Measurements from ENCODE around the gene ASTN2.

ASTN2 gene

DNA sequence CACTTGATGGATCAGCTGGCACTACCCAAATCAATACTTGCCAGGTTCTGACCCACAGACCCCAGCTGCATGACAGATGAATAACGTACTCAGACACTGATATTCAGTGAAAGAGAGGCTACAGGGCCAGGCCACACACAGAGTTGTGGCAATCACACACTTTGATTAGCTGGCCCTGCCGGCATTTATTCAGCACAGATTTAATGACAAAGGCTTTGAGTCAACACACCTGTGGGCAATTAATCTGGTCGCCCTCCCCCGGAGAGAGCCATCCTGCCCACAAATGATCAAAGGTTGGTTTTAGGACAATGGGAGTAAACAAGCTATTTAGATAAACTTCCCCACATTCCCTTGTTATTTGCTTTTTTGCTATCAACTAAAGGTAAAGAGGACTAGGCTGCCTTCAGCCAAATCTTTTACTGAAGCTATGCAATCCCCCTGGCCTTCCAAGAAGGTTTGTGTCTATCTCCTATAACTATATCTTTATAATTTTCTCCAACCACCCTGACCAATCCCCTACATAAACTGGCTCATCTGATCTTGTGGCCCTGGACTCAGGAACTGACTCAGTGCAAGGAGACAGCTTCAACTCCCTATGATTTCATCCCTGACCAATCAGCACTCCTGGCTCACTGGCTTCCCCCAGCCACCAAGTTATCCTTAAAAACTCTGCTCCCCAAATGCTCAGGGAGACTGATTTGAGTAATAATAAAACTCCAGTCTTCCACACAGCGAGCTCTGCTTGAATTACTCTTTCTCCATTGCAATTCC, 740.5 kb downstream of the ASTN2 start:
- Histone ChIP-seq H3K36me3 (ENCODE audit: control insufficient read depth, insufficient read depth, low read length) (no peaks in the 10 kb centered on the region), H3K27me3 (replicated peaks; ENCODE audit: control insufficient read depth, insufficient read depth, low read length) (no peaks in the 10 kb centered on the region), H3K4me3 (replicated peaks; ENCODE audit: low read depth, low read length) (no peak overlapping the region)
- no peak for DNase-seq (ENCODE audit: extremely low read depth, insufficient read length)
- TF ChIP-seq, protein P1, sequence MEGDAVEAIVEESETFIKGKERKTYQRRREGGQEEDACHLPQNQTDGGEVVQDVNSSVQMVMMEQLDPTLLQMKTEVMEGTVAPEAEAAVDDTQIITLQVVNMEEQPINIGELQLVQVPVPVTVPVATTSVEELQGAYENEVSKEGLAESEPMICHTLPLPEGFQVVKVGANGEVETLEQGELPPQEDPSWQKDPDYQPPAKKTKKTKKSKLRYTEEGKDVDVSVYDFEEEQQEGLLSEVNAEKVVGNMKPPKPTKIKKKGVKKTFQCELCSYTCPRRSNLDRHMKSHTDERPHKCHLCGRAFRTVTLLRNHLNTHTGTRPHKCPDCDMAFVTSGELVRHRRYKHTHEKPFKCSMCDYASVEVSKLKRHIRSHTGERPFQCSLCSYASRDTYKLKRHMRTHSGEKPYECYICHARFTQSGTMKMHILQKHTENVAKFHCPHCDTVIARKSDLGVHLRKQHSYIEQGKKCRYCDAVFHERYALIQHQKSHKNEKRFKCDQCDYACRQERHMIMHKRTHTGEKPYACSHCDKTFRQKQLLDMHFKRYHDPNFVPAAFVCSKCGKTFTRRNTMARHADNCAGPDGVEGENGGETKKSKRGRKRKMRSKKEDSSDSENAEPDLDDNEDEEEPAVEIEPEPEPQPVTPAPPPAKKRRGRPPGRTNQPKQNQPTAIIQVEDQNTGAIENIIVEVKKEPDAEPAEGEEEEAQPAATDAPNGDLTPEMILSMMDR (IDR thresholded peaks at IDR 0.05; ENCODE audit: insufficient read depth, low read length, poor library complexity, severe bottlenecking) = no peak

DNA sequence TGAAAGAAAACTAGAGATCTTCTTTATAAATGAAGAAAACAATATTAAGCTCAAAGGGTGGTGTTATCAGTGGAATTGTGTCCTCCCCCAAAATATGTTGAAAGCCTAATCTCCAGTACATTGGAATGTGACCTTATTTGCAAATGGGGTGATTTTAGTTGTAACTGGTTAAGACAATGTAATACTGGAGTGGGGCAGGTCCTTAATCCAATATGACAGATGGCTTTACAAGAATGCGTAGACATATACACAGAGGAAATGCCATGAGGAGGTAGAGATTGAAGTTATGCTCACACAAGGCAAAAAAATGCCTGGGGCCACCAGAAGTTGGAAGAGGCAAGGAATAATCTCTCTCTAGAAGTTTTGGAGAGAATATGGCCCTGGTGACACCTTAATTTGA, 741.5 kb downstream of the ASTN2 start:
- DNase-seq (ENCODE audit: extremely low read depth, insufficient read length) = no peak
- TF ChIP-seq, protein P1 (IDR thresholded peaks at IDR 0.05; ENCODE audit: insufficient read depth, low read length, poor library complexity, severe bottlenecking) = no peak

DNA sequence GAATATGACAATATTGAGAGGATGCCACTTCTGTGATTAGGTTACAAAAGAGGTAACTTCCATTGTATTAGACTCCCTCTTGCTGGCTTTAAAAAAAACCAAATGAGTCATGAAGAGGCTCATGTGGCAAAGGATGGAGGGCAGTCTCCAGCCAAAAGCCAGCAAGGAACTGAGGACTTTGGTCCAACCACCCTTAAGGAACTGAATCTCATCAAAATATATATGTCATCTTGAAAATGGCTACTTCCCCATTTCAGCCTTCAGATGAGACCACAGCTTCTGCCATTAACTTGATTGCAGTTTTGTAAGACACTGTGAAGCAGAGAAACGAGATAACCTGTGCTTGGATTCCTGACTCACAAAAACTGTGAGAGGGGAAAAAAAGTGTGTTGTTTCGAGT, 743.3 kb downstream of the ASTN2 start:
- DNase-seq (ENCODE audit: extremely low read depth, insufficient read length) = no peak
- H3K4me3 ChIP-seq (replicated peaks; ENCODE audit: low read depth, low read length) = no peak overlapping the region
- H3K27me3 ChIP-seq (replicated peaks; ENCODE audit: control insufficient read depth, insufficient read depth, low read length) = no peaks in the 10 kb centered on the region
- H3K36me3 ChIP-seq (ENCODE audit: control insufficient read depth, insufficient read depth, low read length) = no peaks in the 10 kb centered on the region
- TF ChIP-seq, protein P1 (IDR thresholded peaks at IDR 0.05; ENCODE audit: insufficient read depth, low read length, poor library complexity, severe bottlenecking) = no peak

More for the DNA sequence above, 741.5 kb downstream of the ASTN2 start:
- H3K27me3 ChIP-seq (replicated peaks; ENCODE audit: control insufficient read depth, insufficient read depth, low read length) = no peaks in the 10 kb centered on the region
- H3K4me3 ChIP-seq (replicated peaks; ENCODE audit: low read depth, low read length) = no peak overlapping the region
- no peaks in the 10 kb centered on the region for H3K36me3 ChIP-seq (ENCODE audit: control insufficient read depth, insufficient read depth, low read length)

DNA sequence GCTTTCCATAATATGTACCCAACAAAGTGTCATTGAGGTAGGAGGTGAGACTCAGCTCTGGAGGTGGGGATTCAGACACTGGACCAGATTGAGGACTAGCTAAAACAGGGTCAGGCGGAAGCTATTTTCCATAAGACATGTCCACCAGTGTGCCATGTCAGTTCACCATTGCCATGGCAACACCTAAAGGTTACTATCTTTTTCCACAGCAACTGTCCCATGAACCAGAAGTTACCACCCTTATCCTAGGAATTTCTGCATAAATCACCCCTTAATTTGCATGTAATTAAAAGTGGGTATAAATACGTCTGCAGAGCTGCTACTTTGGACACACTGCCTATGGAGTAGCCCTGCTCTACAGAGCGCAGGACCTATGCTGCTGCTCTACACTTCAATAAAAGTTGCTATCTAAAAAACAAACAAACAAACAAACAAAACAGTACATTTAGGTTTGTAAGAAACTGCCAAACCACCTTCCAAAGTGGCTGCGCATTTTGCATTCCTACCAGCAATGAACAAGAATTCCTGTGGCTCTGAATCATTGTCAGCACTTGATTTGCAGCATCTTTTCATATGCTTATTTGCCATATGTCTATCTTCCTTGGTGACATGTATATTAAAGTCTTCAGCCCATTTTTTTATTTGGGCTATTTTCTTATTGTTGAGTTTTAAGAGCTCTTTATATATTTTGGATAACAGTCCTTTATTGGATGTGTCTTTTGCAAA, 745.7 kb downstream of the ASTN2 start:
- no peaks in the 10 kb centered on the region for H3K36me3 ChIP-seq (ENCODE audit: control insufficient read depth, insufficient read depth, low read length)
- no peak overlapping the region for H3K4me3 ChIP-seq (replicated peaks; ENCODE audit: low read depth, low read length)
- no peaks in the 10 kb centered on the region for H3K27me3 ChIP-seq (replicated peaks; ENCODE audit: control insufficient read depth, insufficient read depth, low read length)
- TF ChIP-seq, protein P1 (IDR thresholded peaks at IDR 0.05; ENCODE audit: insufficient read depth, low read length, poor library complexity, severe bottlenecking) = no peak
- DNase-seq (ENCODE audit: extremely low read depth, insufficient read length) = no peak

DNA sequence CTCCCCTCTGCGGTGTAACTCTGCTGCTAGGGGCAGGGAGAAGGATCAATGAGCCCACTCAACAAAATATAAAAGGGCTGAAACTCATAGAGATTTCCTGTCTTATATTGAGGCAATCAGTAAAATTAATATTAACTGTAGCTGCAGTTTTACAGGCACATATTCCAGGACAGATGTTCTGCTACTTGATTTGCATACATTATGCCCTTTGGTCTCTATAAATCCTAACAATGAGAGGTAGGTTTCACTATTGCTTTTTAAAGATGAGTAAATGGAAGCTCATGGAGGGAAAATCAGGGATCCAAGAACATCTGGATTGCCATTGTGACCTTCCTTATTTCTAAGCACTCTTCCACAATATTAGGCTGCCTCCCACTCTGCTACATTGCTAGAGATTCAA, 751.3 kb downstream of the ASTN2 start:
- no peak for DNase-seq (ENCODE audit: extremely low read depth, insufficient read length)
- H3K36me3 ChIP-seq (ENCODE audit: control insufficient read depth, insufficient read depth, low read length) = no peaks in the 10 kb centered on the region
- TF ChIP-seq, protein P1 (IDR thresholded peaks at IDR 0.05; ENCODE audit: insufficient read depth, low read length, poor library complexity, severe bottlenecking) = no peak
- H3K4me3 ChIP-seq (replicated peaks; ENCODE audit: low read depth, low read length) = no peak overlapping the region
- H3K27me3 ChIP-seq (replicated peaks; ENCODE audit: control insufficient read depth, insufficient read depth, low read length) = no peaks in the 10 kb centered on the region

Data from GM06990 (cell line).